ENCODE measurements around the gene PHF5A. TPM values are rescaled to one million over a fixed set of nuclear protein-coding genes. Genes with fewer than 3 reads are reported as not detected.
A peak's percentile ranks its signal among the peaks of the same experiment; 100 is the strongest.
"Not testable (repeated sequence)": the region's sequence is repeated elsewhere in the genome, so short reads cannot be mapped to it uniquely, and the experiment has no call there.

Gene PHF5A
- total RNA-seq, 5 donors from 2014 or later (not counting 1 experiment from before 2014, with no cell fraction given) = 29.0 to 45.9 (median 38.0) TPM

DNA sequence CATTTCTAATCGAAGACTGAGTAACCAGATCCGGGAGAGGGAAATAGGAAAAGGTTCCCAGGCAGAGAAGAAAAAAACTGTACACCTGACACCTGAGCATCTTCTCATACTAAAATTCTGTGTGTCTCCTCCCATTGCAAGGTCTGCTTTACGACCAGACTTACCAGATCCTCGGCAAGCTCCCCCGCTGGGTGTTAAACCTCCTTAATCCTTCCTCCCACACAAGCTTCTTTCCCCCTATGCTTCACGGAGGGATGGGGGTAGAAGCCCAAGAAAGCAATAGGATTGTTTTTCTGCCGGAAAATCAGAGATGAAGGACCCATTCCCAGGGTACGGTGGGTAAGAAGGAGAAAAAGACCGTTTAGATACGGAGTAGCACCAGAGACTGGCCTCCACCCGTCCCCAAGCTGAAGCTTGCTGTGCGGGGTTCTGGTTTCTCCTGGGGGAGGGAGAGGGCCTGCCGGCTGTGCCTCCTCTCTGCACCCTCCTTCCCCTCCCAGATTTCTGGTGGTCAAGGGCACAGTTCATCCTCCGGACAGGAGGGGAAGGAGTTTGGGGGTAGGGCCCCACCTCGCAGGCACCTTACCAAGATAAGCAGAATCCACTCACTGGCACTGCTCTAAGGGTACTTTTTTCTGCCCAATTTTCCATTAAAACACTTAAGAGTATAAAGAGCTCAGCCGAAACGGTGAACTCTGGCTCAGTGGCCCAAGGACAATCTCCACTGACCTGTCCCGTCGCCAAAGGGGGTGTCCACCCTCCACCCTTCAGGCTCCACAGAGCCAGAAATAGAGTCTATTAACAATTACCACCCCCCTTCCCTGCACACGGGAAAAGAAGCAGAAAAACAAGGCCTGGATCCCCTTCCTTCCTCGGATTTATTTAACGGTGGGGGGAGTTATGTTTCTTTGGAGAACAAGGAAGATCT, 23.1 kb downstream of the PHF5A start:
- no peaks in the 10 kb centered on the region for H3K36me3 Mint-ChIP-seq
- peak overlapping the region; percentile 89 to 99 (median 89) for H3K4me3 Mint-ChIP-seq
- H3K9me3 Mint-ChIP-seq = no peaks in the 10 kb centered on the region
- ATAC-seq (replicated peaks in 1 of 4) (no peak), DNase-seq (peak in 16 of 35 experiments; percentile 5 to 60 (median 20))
- H3K27me3 ChIP-seq (replicated peaks in 1 of 2; ENCODE audit: control insufficient read depth in 2 of 2, extremely low read depth in 1 of 2, insufficient read depth in 2 of 2, low read length in 1 of 2) = no peaks in the 10 kb centered on the region
- no peaks in the 10 kb centered on the region for H3K36me3 ChIP-seq (ENCODE audit: control insufficient read depth in 2 of 2, extremely low read depth in 1 of 2, insufficient read depth in 1 of 2, low read length in 1 of 2)
- peaks cover 25 to 41% (median 29%) of the 10 kb centered on the region in 3 donors for H3K4me1 Mint-ChIP-seq
- H3K4me1 ChIP-seq (ENCODE audit: control insufficient read depth in 1 of 2, extremely low read depth in 1 of 2, insufficient read depth in 2 of 2, low read length in 2 of 2) = peaks cover 8 to 34% of the 10 kb centered on the region in 2 experiments
- CTCF ChIA-PET = interaction anchor here (0.5 to 1.2 kb wide), 3 partner anchors 39 to 601 kb away, joined by 3 to 4 read pairs (median 3); no protein-coding TSS in a partner anchor
- WGBS (ENCODE audit: insufficient coverage) = 0% methylated on average over 3 of the region's 22 CpGs
- H3K27me3 Mint-ChIP-seq = no peaks in the 10 kb centered on the region
- H3K4me3 ChIP-seq (ENCODE audit: control insufficient read depth in 1 of 2, extremely low read depth in 1 of 2, low read length in 1 of 2) = peak overlapping the region; percentile 70 to 86
- peak overlapping the region; percentile 93 to 96 for H3K27ac Mint-ChIP-seq
- H3K27ac ChIP-seq (ENCODE audit: low read length) = peak overlapping the region; percentile 96
- no peaks in the 10 kb centered on the region for H3K9me3 ChIP-seq
- POLR2A ChIA-PET = interaction anchor here (0.6 to 2.6 kb wide), 5 partner anchors 23 to 553 kb away, joined by 3 to 25 read pairs (median 5); partner anchors contain the start of genes ACO2 (in 2 of the 2), PHF5A (in 2 of the 2) and WBP2NL (in 1 of the 2)

DNA sequence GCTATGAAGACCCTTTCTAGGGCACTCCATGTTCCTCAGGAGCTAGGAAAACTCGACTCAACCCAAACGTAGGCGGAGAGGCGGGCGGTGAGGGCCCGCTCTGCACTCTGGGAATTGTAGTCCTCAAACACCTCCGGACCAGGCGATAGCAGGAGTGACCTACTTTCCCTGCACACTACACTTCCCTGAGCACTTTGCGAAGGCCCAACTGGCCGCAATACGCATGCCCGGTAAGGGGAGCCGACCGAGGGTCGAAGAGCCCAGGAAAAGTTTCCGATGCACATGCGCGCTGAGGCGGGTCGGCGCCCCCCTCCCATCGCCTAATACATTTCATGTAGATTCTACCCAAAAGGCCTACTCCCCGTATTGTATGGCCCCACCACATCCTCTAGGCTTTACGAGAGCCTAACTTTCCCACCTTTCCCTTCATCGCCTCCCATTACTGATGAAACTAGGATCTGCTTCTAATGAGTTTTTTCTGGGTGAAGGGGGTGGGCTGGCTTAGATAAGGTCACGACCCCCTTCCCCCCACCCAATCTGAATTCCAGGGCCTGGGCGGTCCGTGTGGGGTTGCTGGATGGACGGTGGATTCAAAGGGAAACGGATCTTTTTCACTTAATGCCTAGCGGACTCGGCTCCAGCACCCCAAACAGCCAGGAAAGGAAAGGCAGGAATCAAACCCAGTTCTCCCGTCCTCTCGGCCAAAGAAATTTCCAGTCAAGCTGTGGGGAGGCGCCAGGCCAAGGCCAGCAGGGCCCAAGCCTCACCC, 23.9 kb downstream of the PHF5A start:
- H3K27ac ChIP-seq (ENCODE audit: low read length) = peak overlapping the region; percentile 96
- Mint-ChIP-seq H3K4me3 (peak overlapping the region; percentile 89 to 99 (median 89)), H3K4me1 (peaks cover 25 to 41% (median 29%) of the 10 kb centered on the region in 3 donors), H3K9me3 (no peaks in the 10 kb centered on the region), H3K27ac (peak overlapping the region; percentile 93 to 96), H3K36me3 (no peaks in the 10 kb centered on the region), H3K27me3 (no peaks in the 10 kb centered on the region)
- DNase-seq (peak; percentile 37 to 89 (median 56)), ATAC-seq (replicated peaks in 1 of 4) (peak; percentile 34 to 56 (median 54))
- H3K27me3 ChIP-seq (replicated peaks in 1 of 2; ENCODE audit: control insufficient read depth in 2 of 2, extremely low read depth in 1 of 2, insufficient read depth in 2 of 2, low read length in 1 of 2) = no peaks in the 10 kb centered on the region
- H3K4me3 ChIP-seq (ENCODE audit: control insufficient read depth in 1 of 2, extremely low read depth in 1 of 2, low read length in 1 of 2) = peak overlapping the region; percentile 70 to 86
- ChIA-PET CTCF (interaction anchor here in 1 of 2 donors (0.6 to 1.2 kb wide), 3 partner anchors 40 to 74 kb away, joined by 3 read pairs; no protein-coding TSS in a partner anchor), POLR2A (interaction anchor here in 1 of 2 donors (0.6 to 2.6 kb wide), 2 partner anchors 24 to 67 kb away, joined by 9 to 25 read pairs; partner anchors contain the start of genes ACO2 and PHF5A)
- H3K36me3 ChIP-seq (ENCODE audit: control insufficient read depth in 2 of 2, extremely low read depth in 1 of 2, insufficient read depth in 1 of 2, low read length in 1 of 2) = no peaks in the 10 kb centered on the region
- H3K4me1 ChIP-seq (ENCODE audit: control insufficient read depth in 1 of 2, extremely low read depth in 1 of 2, insufficient read depth in 2 of 2, low read length in 2 of 2) = peaks cover 8 to 37% of the 10 kb centered on the region in 2 experiments
- no peaks in the 10 kb centered on the region for H3K9me3 ChIP-seq
- WGBS (ENCODE audit: insufficient coverage) = 0% methylated on average over 23 of the region's 35 CpGs

DNA sequence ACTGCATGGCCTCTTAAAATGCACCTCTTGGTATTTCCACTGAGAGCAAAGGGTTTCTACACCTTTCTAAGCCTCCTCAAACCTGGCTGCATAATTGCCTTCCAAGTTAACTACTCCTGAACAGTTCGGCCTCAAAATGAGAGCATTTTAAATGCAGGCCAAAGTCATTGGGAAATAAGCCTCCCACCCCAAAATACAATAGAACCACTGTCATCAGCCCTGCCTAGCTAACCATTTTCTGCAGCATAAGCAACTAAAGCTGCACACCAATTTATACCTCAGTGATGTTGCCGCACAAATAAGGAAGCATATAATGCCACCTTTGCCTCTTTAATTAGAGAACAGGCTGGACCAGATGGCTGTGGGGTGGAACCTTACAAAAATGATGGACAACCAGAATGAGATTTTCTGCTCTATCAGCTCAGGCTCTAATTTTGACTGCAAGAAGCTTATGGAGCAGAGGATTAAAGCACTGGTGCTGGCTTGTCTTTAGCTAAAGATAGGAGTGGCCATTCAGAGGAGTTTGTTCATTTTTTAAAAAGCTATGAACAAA, 26.2 kb downstream of the PHF5A start:
- no peak overlapping the region for H3K27ac ChIP-seq (ENCODE audit: low read length)
- no peaks in the 10 kb centered on the region for H3K27me3 ChIP-seq (replicated peaks in 1 of 2; ENCODE audit: control insufficient read depth in 2 of 2, extremely low read depth in 1 of 2, insufficient read depth in 2 of 2, low read length in 1 of 2)
- ChIA-PET POLR2A (interaction anchor here in 1 of 2 donors (0.5 to 0.6 kb wide), 2 partner anchors 95 to 715 kb away, joined by 3 to 4 read pairs; no protein-coding TSS in a partner anchor), CTCF (interaction anchor here in 1 of 2 donors (0.6 to 1.4 kb wide), 2 partner anchors 26 to 242 kb away, joined by 3 to 4 read pairs; partner anchors contain the start of gene PHF5A)
- peak overlapping the region in 2 of 3 donors; percentile 14 to 99 for H3K4me3 Mint-ChIP-seq
- H3K4me1 ChIP-seq (ENCODE audit: control insufficient read depth in 1 of 2, extremely low read depth in 1 of 2, insufficient read depth in 2 of 2, low read length in 2 of 2) = peaks cover 8 to 33% of the 10 kb centered on the region in 2 experiments
- peaks cover 25 to 36% (median 28%) of the 10 kb centered on the region in 3 donors for H3K4me1 Mint-ChIP-seq
- DNase-seq (no peak), ATAC-seq (replicated peaks in 1 of 4) (no peak)
- no peak overlapping the region for H3K4me3 ChIP-seq (ENCODE audit: control insufficient read depth in 1 of 2, extremely low read depth in 1 of 2, low read length in 1 of 2)
- H3K9me3 ChIP-seq = no peaks in the 10 kb centered on the region
- H3K27ac Mint-ChIP-seq = peak overlapping the region in 1 of 2 donors; percentile 24
- no peaks in the 10 kb centered on the region for H3K36me3 Mint-ChIP-seq
- H3K36me3 ChIP-seq (ENCODE audit: control insufficient read depth in 2 of 2, extremely low read depth in 1 of 2, insufficient read depth in 1 of 2, low read length in 1 of 2) = peaks cover 0 to 13% of the 10 kb centered on the region in 2 donors
- WGBS (ENCODE audit: insufficient coverage) = 95% methylated on average over 2 of the region's 2 CpGs
- H3K9me3 Mint-ChIP-seq = no peaks in the 10 kb centered on the region
- no peaks in the 10 kb centered on the region for H3K27me3 Mint-ChIP-seq

DNA sequence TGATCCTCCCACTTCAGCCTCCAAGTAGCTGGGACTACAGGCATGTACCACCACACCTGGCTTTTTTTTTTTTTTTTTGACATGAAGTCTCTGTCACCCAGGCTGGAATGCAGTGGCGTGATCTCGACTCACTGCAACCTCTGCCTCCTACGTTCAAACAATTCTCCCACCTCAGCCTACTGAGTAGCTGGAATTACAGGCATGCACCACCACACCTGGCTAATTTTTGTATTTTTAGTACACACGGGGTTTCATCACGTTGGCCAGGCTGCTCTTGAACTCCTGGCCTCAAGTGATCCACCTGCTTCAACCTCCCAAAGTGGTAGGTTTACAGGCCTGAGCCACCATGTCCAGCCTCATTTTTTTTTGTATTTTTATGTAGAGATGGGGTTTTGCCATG, 28.0 kb downstream of the PHF5A start:
- 92% methylated on average over 2 of the region's 5 CpGs for whole genome bisulfite sequencing (ENCODE audit: insufficient coverage)
- H3K27me3 ChIP-seq (replicated peaks in 1 of 2; ENCODE audit: control insufficient read depth in 2 of 2, extremely low read depth in 1 of 2, insufficient read depth in 2 of 2, low read length in 1 of 2); H3K4me3 ChIP-seq (ENCODE audit: control insufficient read depth in 1 of 2, extremely low read depth in 1 of 2, low read length in 1 of 2); H3K27me3 Mint-ChIP-seq; H3K27ac ChIP-seq (ENCODE audit: low read length); ATAC-seq (replicated peaks in 1 of 4); H3K9me3 ChIP-seq; DNase-seq; H3K27ac Mint-ChIP-seq; H3K9me3 Mint-ChIP-seq; H3K4me3 Mint-ChIP-seq: not testable (repeated sequence)
- ChIA-PET POLR2A (interaction anchor here (0.6 to 0.7 kb wide), 2 partner anchors 9 to 190 kb away, joined by 3 to 4 read pairs; no protein-coding TSS in a partner anchor), CTCF (interaction anchor here in 1 of 2 donors (0.7 kb wide), 1 partner anchor 59 kb away, joined by 5 read pairs; no protein-coding TSS in a partner anchor)
- Mint-ChIP-seq H3K4me1 (peaks cover 25 to 36% (median 33%) of the 10 kb centered on the region in 3 donors), H3K36me3 (peaks cover 13% of the 10 kb centered on the region)
- Histone ChIP-seq H3K4me1 (ENCODE audit: control insufficient read depth in 1 of 2, extremely low read depth in 1 of 2, insufficient read depth in 2 of 2, low read length in 2 of 2) (peaks cover 8 to 31% of the 10 kb centered on the region in 2 experiments), H3K36me3 (ENCODE audit: control insufficient read depth in 2 of 2, extremely low read depth in 1 of 2, insufficient read depth in 1 of 2, low read length in 1 of 2) (peaks cover 16 to 30% of the 10 kb centered on the region in 2 donors)

DNA sequence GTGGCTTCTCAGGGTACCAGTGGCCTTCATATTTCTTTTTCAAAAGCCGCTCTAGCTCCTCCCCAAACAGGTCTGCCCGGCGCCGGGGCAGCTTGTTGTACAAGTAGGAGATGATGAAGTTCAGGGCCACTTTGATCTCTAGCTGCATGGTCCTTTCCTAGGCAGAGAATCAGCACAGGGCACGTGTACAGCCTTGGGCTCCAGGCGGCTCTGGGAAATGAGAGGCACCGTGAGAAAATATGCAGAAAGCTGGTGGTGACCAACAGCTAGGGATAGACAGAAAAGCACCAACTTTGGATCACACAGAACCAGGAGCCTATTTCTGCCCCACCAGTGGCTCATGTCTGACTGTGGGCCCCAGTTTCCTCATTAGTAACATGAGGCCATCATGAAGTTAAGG, 31.3 kb downstream of the PHF5A start:
- peaks cover 7 to 22% (median 7%) of the 10 kb centered on the region in 3 donors for H3K4me1 Mint-ChIP-seq
- peaks cover 0 to 14% of the 10 kb centered on the region in 2 experiments for H3K4me1 ChIP-seq (ENCODE audit: control insufficient read depth in 1 of 2, extremely low read depth in 1 of 2, insufficient read depth in 2 of 2, low read length in 2 of 2)
- H3K27ac Mint-ChIP-seq = peak overlapping the region in 1 of 2 donors; percentile 3
- no peaks in the 10 kb centered on the region for H3K27me3 ChIP-seq (replicated peaks in 1 of 2; ENCODE audit: control insufficient read depth in 2 of 2, extremely low read depth in 1 of 2, insufficient read depth in 2 of 2, low read length in 1 of 2)
- POLR2A ChIA-PET = interaction anchor here in 1 of 2 donors (1.6 kb wide), 1 partner anchor 9 kb away, joined by 6 read pairs; the partner anchor contains the start of gene TOB2
- CTCF ChIA-PET = interaction anchor here in 1 of 2 donors (1.0 kb wide), 1 partner anchor 54 kb away, joined by 3 read pairs; no protein-coding TSS in a partner anchor
- no peak overlapping the region for H3K4me3 Mint-ChIP-seq
- peaks cover 18% of the 10 kb centered on the region for H3K36me3 Mint-ChIP-seq
- no peaks in the 10 kb centered on the region for H3K9me3 ChIP-seq
- DNase-seq (no peak), ATAC-seq (replicated peaks in 1 of 4) (no peak)
- 93% methylated on average over 2 of the region's 7 CpGs for WGBS (ENCODE audit: insufficient coverage)
- no peaks in the 10 kb centered on the region for H3K27me3 Mint-ChIP-seq
- no peak overlapping the region for H3K27ac ChIP-seq (ENCODE audit: low read length)
- no peak overlapping the region for H3K4me3 ChIP-seq (ENCODE audit: control insufficient read depth in 1 of 2, extremely low read depth in 1 of 2, low read length in 1 of 2)
- peaks cover 17 to 56% of the 10 kb centered on the region in 2 donors for H3K36me3 ChIP-seq (ENCODE audit: control insufficient read depth in 2 of 2, extremely low read depth in 1 of 2, insufficient read depth in 1 of 2, low read length in 1 of 2)
- no peaks in the 10 kb centered on the region for H3K9me3 Mint-ChIP-seq
